ENCODE data around the gene PRCD.
"Not testable (repeated sequence)": the region's sequence is repeated elsewhere in the genome, so short reads cannot be mapped to it uniquely, and the experiment has no call there.

The PRCD gene

DNA sequence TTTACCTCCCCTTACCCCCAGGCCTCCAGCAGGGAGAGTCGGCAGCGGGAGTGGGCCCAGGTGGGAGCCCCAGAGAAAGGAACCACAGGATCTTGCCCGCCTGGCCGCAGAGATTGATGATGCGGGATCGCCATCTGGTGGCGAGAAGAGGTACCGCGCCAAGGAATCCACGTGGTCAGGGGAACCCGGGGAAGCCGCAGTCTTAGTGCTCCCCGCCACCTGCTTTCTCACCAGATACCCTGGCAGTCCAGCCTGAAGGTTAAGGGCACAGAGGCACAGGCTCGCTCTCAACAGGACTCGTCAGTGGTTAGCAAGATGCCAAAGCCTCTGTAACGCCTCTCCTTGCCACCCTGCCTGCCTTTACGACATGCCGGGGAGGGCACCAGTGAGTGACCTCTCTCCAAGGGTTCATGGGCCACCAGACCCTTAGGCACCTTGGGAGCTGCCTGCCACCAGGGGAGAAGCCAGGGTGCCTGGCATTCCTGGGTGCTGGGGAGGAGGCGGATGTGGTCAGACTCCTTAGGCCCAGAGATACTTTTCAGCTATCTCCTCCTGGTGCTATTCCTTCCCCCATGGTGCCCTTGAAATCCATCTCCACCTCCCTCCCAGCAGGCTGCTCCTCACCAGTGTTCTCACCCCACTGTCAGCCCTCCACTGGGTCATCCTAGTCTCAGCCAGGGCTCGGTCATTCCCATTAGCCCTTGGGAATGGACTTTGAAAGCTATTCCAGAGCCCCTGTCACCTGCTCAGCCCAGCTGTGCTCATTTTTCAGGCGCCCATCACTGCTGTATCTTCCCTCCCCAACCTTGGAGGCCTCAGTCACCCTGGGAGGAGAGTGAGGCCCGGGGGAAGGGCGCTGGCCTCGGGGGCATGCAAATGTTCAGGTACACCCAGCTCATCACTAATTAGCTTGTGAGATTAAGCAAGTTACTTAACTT is 33.2 kb upstream of the PRCD start:
- H3K4me3 ChIP-seq (ENCODE audit: low read depth in 1 of 2, low read length in 2 of 2) = no peak overlapping the region
- no peaks in the 10 kb centered on the region for H3K36me3 ChIP-seq (ENCODE audit: control insufficient read depth in 1 of 2, insufficient read depth in 2 of 2, low read length in 2 of 2)
- H3K27ac ChIP-seq (ENCODE audit: low read depth, low read length) = no peak overlapping the region
- H3K4me1 ChIP-seq (ENCODE audit: control insufficient read depth in 1 of 2, insufficient read depth in 2 of 2, low read length in 2 of 2) = peaks cover 8 to 17% of the 10 kb centered on the region in 2 donors
- H3K27me3 ChIP-seq (ENCODE audit: control insufficient read depth in 1 of 2, insufficient read depth in 2 of 2, low read length in 2 of 2) = peaks cover 0 to 7% of the 10 kb centered on the region in 2 donors
- no peaks in the 10 kb centered on the region for H3K9me3 ChIP-seq (ENCODE audit: control insufficient read depth in 1 of 2, low read length in 2 of 2)
- H3K9ac ChIP-seq (ENCODE audit: low read depth in 1 of 2, low read length in 2 of 2) = peak overlapping the region in 1 of 2 donors; percentile 0

DNA sequence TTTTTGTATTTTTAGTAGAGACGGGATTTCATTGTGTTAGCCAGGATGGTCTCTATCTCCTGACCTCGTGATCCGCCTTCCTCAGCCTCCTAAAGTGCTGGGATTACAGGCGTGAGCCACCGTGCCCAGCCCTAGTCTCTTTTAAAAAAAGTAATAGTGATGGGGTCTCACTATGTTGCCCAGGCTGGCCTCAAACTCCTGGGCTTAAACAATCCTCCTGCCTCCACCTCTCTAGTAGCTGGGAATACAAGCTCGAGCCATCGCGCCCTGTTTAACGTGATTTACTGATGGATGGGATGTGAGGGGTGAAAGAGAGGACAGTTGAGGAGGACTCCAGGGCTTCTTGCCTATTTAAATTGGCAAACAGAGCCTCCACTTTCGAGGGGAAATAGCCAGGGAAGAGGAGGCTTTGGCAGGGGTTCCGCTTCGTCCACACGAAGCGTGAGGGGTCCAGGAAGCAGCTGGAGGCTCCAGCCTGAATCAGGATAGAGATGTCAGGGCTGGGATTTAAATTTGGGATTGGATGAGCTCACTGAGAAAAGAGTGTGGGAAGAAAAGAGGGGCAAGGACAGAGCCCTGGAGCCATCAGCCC is 31.3 kb upstream of the PRCD start:
- H3K27me3 ChIP-seq (ENCODE audit: control insufficient read depth in 1 of 2, insufficient read depth in 2 of 2, low read length in 2 of 2); H3K4me1 ChIP-seq (ENCODE audit: control insufficient read depth in 1 of 2, insufficient read depth in 2 of 2, low read length in 2 of 2); H3K4me3 ChIP-seq (ENCODE audit: low read depth in 1 of 2, low read length in 2 of 2); H3K9me3 ChIP-seq (ENCODE audit: control insufficient read depth in 1 of 2, low read length in 2 of 2); H3K36me3 ChIP-seq (ENCODE audit: control insufficient read depth in 1 of 2, insufficient read depth in 2 of 2, low read length in 2 of 2); H3K9ac ChIP-seq (ENCODE audit: low read depth in 1 of 2, low read length in 2 of 2); H3K27ac ChIP-seq (ENCODE audit: low read depth, low read length): not testable (repeated sequence)

DNA sequence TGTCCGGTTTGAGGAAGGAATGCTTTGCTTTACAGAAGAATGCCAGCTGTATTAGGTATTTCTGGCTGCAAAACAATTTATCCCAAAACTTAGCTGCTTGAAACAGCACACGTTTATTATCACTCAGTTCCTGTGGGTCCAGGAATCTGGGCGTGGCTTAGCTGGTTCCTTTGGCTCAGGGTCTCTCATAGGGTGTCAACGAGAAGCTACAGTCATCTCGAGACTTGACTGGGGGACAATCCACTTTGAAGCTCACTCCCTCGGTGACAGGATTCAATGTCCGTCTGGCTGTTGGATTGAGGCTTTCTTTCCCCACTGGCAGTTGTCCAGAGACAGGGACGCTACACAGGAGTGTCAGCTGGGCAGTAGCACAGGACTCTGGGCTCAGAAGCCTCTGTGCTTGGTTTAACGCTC is 29.0 kb upstream of the PRCD start:
- Histone ChIP-seq H3K27me3 (ENCODE audit: control insufficient read depth in 1 of 2, insufficient read depth in 2 of 2, low read length in 2 of 2) (peaks cover 0 to 7% of the 10 kb centered on the region in 2 donors), H3K36me3 (ENCODE audit: control insufficient read depth in 1 of 2, insufficient read depth in 2 of 2, low read length in 2 of 2) (no peaks in the 10 kb centered on the region), H3K9me3 (ENCODE audit: control insufficient read depth in 1 of 2, low read length in 2 of 2) (no peaks in the 10 kb centered on the region), H3K27ac (ENCODE audit: low read depth, low read length) (no peak overlapping the region), H3K9ac (ENCODE audit: low read depth in 1 of 2, low read length in 2 of 2) (no peak overlapping the region), H3K4me1 (ENCODE audit: control insufficient read depth in 1 of 2, insufficient read depth in 2 of 2, low read length in 2 of 2) (peaks cover 7 to 8% of the 10 kb centered on the region in 2 donors), H3K4me3 (ENCODE audit: low read depth in 1 of 2, low read length in 2 of 2) (no peak overlapping the region)

DNA sequence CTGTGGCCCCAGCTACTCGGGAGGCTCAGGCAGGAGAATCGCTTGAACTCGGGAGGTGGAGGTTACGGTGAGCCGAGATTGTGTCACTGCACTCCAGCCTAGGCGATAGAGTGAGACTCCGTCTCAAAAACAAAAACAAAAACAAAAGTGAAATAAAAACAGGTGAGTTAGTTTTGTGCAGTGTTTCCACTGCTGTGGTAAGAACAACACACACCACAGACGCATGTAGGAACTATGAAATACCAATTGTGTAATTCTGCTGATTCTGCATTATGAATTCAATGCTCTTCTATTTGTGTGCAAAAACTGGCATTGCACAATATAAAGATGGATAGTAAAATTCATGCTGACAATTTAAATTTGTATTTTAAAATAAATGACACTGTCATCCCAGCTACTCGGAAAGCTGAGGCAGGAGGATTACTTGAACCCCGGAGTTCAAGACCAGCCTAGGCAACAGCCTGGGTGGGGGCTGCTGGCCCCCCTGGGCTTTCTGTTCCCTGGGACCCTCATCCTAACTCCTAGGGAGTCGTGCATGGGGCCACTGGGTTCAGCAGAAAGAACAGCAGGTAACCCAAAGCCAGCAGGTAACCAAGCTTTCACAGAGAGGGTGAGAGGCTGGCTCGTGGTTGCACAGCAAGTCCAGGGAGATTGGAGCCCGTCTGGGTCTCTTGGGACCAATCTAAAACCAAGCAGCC is 28.0 kb upstream of the PRCD start:
- no peak overlapping the region for H3K4me3 ChIP-seq (ENCODE audit: low read depth in 1 of 2, low read length in 2 of 2)
- H3K9me3 ChIP-seq (ENCODE audit: control insufficient read depth in 1 of 2, low read length in 2 of 2) = no peaks in the 10 kb centered on the region
- peaks cover 0 to 5% of the 10 kb centered on the region in 2 donors for H3K27me3 ChIP-seq (ENCODE audit: control insufficient read depth in 1 of 2, insufficient read depth in 2 of 2, low read length in 2 of 2)
- H3K4me1 ChIP-seq (ENCODE audit: control insufficient read depth in 1 of 2, insufficient read depth in 2 of 2, low read length in 2 of 2) = peaks cover 0 to 4% of the 10 kb centered on the region in 2 donors
- H3K27ac ChIP-seq (ENCODE audit: low read depth, low read length) = no peak overlapping the region
- H3K9ac ChIP-seq (ENCODE audit: low read depth in 1 of 2, low read length in 2 of 2) = no peak overlapping the region
- H3K36me3 ChIP-seq (ENCODE audit: control insufficient read depth in 1 of 2, insufficient read depth in 2 of 2, low read length in 2 of 2) = no peaks in the 10 kb centered on the region

DNA sequence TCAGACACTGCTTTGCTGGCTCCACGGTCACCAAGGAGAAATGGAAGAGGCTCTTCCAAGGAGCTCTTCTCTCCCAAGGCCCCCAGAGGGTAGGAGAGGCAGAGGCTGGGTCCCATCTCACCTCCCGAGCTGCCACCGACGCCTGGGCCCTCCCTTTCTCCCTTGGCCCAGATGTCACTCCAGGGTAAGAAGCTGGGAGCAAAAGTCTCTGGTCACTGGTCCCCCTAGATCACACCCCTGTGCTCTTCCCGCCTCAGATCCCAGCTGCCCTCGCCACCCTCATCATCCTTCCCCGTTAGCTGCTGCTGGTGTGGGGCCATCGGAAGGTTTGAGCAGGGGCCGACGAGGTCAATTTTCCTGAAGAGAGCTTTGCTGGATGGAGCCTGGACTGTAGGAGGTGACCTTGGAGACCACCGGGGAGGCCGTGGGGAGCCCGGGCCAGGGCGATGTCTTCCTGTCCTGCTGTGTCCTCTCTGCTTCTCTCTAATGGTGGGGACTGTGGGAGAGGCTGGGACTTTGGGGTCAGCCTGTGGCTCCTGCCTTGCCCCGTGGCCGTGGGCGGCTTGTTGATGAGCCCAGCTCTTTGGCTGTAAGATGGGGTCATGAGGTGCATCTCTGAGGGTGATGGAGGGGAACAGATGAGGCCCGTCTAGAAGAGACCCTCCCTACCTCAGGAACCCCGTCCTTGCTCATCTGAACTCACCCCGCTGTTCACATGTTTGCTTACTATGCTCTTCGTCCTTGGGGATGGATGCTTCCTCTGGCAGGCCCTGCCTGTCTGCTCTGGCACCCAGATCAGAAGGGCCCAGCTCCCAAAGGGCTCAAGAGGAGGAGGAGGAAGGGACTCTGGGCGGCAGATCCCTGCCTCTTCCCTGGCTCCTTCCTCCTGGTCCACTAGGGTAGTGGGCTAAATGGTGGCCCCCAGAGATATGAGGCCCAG is 27.2 kb upstream of the PRCD start:
- H3K9me3 ChIP-seq (ENCODE audit: control insufficient read depth in 1 of 2, low read length in 2 of 2) = no peaks in the 10 kb centered on the region
- H3K36me3 ChIP-seq (ENCODE audit: control insufficient read depth in 1 of 2, insufficient read depth in 2 of 2, low read length in 2 of 2) = no peaks in the 10 kb centered on the region
- H3K4me3 ChIP-seq (ENCODE audit: low read depth in 1 of 2, low read length in 2 of 2) = no peak overlapping the region
- H3K27ac ChIP-seq (ENCODE audit: low read depth, low read length) = no peak overlapping the region
- peaks cover 0 to 4% of the 10 kb centered on the region in 2 donors for H3K27me3 ChIP-seq (ENCODE audit: control insufficient read depth in 1 of 2, insufficient read depth in 2 of 2, low read length in 2 of 2)
- no peak overlapping the region for H3K9ac ChIP-seq (ENCODE audit: low read depth in 1 of 2, low read length in 2 of 2)
- peaks cover 0 to 4% of the 10 kb centered on the region in 2 donors for H3K4me1 ChIP-seq (ENCODE audit: control insufficient read depth in 1 of 2, insufficient read depth in 2 of 2, low read length in 2 of 2)

DNA sequence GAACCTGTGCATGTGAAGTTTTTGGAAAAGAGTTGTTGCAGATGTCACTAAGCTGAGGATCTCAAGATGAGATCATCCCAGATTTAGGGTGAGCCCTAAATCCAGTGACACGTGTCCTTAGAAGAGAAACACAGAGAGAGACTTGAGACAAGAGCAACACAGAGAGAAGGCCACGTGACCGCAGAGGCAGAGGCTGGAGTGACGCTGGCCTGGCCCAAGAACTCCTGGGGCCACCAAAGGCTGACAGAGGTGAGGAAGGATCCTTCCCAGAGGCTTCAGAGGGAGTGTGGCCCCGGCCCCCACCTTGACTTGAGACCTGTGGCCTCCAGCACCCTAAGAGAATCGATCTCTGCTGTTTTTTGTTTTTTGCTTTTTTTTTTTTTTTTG is 26.5 kb upstream of the PRCD start:
- no peaks in the 10 kb centered on the region for H3K27me3 ChIP-seq (ENCODE audit: control insufficient read depth in 1 of 2, insufficient read depth in 2 of 2, low read length in 2 of 2)

DNA sequence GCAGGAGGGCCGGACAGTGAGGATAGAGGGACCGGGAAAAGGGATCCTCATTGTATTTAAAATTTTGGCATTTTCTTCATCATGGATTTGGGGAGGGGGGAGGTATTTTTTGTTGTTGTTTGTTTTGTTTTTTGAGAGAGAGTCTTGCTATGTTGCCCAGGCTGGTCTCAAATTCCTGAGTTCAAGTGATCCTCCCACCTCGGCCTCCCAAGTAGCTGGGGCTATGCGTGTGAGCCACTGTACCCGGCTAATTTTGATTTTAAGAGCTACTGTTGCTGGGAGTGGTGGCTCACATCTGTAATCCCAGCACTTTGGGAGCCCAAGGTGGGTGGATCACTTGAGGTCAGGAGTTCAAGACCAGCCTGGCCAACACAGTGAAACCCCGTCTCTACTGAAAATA is 25.5 kb upstream of the PRCD start:
- H3K4me3 ChIP-seq (ENCODE audit: low read depth in 1 of 2, low read length in 2 of 2); H3K27ac ChIP-seq (ENCODE audit: low read depth, low read length); H3K9ac ChIP-seq (ENCODE audit: low read depth in 1 of 2, low read length in 2 of 2); H3K9me3 ChIP-seq (ENCODE audit: control insufficient read depth in 1 of 2, low read length in 2 of 2); H3K36me3 ChIP-seq (ENCODE audit: control insufficient read depth in 1 of 2, insufficient read depth in 2 of 2, low read length in 2 of 2); H3K27me3 ChIP-seq (ENCODE audit: control insufficient read depth in 1 of 2, insufficient read depth in 2 of 2, low read length in 2 of 2); H3K4me1 ChIP-seq (ENCODE audit: control insufficient read depth in 1 of 2, insufficient read depth in 2 of 2, low read length in 2 of 2): not testable (repeated sequence)

More for the DNA sequence above, 26.5 kb upstream of the PRCD start:
- Histone ChIP-seq H3K36me3 (ENCODE audit: control insufficient read depth in 1 of 2, insufficient read depth in 2 of 2, low read length in 2 of 2) (no peaks in the 10 kb centered on the region), H3K9ac (ENCODE audit: low read depth in 1 of 2, low read length in 2 of 2) (no peak overlapping the region), H3K4me3 (ENCODE audit: low read depth in 1 of 2, low read length in 2 of 2) (no peak overlapping the region), H3K4me1 (ENCODE audit: control insufficient read depth in 1 of 2, insufficient read depth in 2 of 2, low read length in 2 of 2) (peaks cover 0 to 4% of the 10 kb centered on the region in 2 donors), H3K9me3 (ENCODE audit: control insufficient read depth in 1 of 2, low read length in 2 of 2) (no peaks in the 10 kb centered on the region), H3K27ac (ENCODE audit: low read depth, low read length) (no peak overlapping the region)

DNA sequence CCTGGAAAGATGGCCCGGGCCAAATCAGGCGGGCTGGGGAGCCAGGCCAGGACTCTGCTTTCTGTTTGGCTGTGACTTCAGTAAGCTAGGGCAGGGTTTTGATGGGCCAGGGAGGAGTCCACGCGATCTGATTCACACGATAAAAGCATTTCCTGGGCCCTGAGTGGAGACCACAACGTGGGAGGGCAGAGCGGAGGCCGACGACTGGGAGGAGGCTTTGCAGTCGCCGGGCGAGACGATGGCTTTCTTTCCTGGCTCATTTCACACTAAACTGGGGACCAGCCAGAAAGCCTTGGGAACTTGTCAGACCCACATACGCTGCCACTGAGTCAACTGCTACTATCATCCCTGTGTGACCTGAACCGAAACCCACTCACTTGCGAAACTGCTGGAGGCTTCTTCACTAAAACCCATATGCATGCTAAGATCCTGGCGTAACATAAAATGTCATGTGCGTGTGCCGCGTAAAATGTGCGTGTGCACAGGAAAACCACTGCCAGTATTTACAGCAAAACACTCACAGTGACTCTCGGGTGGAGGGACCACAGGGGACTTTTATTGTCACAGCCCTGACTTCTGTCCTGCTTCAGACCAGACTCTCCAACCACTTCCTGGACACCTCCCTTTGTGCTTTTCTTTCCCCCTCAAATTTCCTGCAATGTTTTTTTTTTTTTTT is 24.4 kb upstream of the PRCD start:
- H3K36me3 ChIP-seq (ENCODE audit: control insufficient read depth in 1 of 2, insufficient read depth in 2 of 2, low read length in 2 of 2) = no peaks in the 10 kb centered on the region
- H3K27ac ChIP-seq (ENCODE audit: low read depth, low read length) = peak overlapping the region; percentile 81
- peak overlapping the region; percentile 17 to 48 for H3K4me3 ChIP-seq (ENCODE audit: low read depth in 1 of 2, low read length in 2 of 2)
- H3K27me3 ChIP-seq (ENCODE audit: control insufficient read depth in 1 of 2, insufficient read depth in 2 of 2, low read length in 2 of 2) = no peaks in the 10 kb centered on the region
- peak overlapping the region; percentile 44 to 50 for H3K9ac ChIP-seq (ENCODE audit: low read depth in 1 of 2, low read length in 2 of 2)
- no peaks in the 10 kb centered on the region for H3K9me3 ChIP-seq (ENCODE audit: control insufficient read depth in 1 of 2, low read length in 2 of 2)
- peaks cover 0 to 4% of the 10 kb centered on the region in 2 donors for H3K4me1 ChIP-seq (ENCODE audit: control insufficient read depth in 1 of 2, insufficient read depth in 2 of 2, low read length in 2 of 2)

DNA sequence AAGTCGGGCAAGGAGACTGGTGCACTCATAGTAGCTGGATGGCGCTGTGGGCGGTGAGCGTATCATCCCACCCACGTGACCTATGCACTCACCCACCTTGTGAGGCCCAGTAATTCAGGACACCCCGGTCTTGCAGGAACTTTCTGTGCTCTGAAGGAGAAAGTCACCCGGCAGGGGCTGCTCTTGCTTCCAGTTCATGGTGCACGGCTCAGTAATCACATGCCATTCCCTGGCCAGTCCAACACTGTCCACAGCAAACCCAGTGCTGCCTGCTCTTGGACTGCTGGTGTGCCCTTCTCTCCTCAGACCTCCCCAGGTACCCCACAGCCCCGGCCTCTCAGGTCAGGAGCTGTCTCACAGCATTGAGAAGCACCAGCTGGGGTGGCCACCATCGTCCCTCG is 22.2 kb upstream of the PRCD start:
- Histone ChIP-seq H3K4me1 (ENCODE audit: control insufficient read depth in 1 of 2, insufficient read depth in 2 of 2, low read length in 2 of 2) (peaks cover 0 to 4% of the 10 kb centered on the region in 2 donors), H3K9me3 (ENCODE audit: control insufficient read depth in 1 of 2, low read length in 2 of 2) (no peaks in the 10 kb centered on the region), H3K27ac (ENCODE audit: low read depth, low read length) (no peak overlapping the region), H3K27me3 (ENCODE audit: control insufficient read depth in 1 of 2, insufficient read depth in 2 of 2, low read length in 2 of 2) (no peaks in the 10 kb centered on the region), H3K9ac (ENCODE audit: low read depth in 1 of 2, low read length in 2 of 2) (no peak overlapping the region), H3K36me3 (ENCODE audit: control insufficient read depth in 1 of 2, insufficient read depth in 2 of 2, low read length in 2 of 2) (no peaks in the 10 kb centered on the region), H3K4me3 (ENCODE audit: low read depth in 1 of 2, low read length in 2 of 2) (no peak overlapping the region)

All from duodenal mucosa (tissue), 2 donors.